ENCODE measurements around the gene CABLES1. TPM values are rescaled to one million over a fixed set of nuclear protein-coding genes. Genes with fewer than 3 reads are reported as not detected.

CABLES1 gene
- total RNA-seq, 1 donor from 2014 or later = 3.1 TPM

GRCh38 chr18:23159344-23159743 is 24.1 kb downstream of the CABLES1 start:
- Mint-ChIP-seq H3K36me3 (ENCODE audit: unreplicated experiment) (no peaks in the 10 kb centered on the region), H3K4me1 (ENCODE audit: low read depth, unreplicated experiment) (no peaks in the 10 kb centered on the region), H3K27me3 (ENCODE audit: unreplicated experiment) (no peaks in the 10 kb centered on the region), H3K9me3 (ENCODE audit: unreplicated experiment) (peaks cover 2% of the 10 kb centered on the region), H3K27ac (ENCODE audit: unreplicated experiment) (no peak overlapping the region), H3K4me3 (ENCODE audit: unreplicated experiment) (no peak overlapping the region)
- DNase-seq = no peak
- no peak for TF ChIP-seq CTCF (IDR thresholded peaks at IDR 0.05; ENCODE audit: partially characterized antibody, unreplicated experiment)

DNA sequence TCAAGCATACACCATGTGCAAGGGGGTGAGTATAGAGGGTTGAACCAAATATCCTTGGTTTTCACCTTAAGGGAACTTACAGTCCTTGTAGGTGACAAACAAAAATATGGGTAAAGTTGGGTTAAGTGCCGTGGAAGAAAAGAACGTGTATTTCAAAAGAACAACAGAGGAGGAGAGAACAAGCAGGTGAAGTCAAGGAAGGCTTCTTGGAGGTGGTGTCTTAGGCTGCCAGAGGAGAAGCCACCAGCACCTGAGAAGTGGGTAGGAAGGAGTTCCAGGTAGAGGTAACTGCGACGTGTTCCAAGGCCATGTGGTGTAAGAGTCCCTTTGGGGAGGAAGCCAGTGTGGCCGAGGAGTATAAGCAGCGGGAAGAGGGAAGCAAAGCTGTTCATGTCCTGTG is 27.2 kb downstream of the CABLES1 start:
- Mint-ChIP-seq H3K27ac (ENCODE audit: unreplicated experiment) (no peak overlapping the region), H3K36me3 (ENCODE audit: unreplicated experiment) (no peaks in the 10 kb centered on the region), H3K9me3 (ENCODE audit: unreplicated experiment) (peaks cover 2% of the 10 kb centered on the region), H3K27me3 (ENCODE audit: unreplicated experiment) (no peaks in the 10 kb centered on the region), H3K4me3 (ENCODE audit: unreplicated experiment) (no peak overlapping the region), H3K4me1 (ENCODE audit: low read depth, unreplicated experiment) (peaks cover 8% of the 10 kb centered on the region)
- TF ChIP-seq CTCF (IDR thresholded peaks at IDR 0.05; ENCODE audit: partially characterized antibody, unreplicated experiment) = no peak
- DNase-seq = no peak

- peaks cover 8% of the 10 kb centered on the region for H3K4me1 Mint-ChIP-seq (ENCODE audit: low read depth, unreplicated experiment)
- no peaks in the 10 kb centered on the region for H3K27me3 Mint-ChIP-seq (ENCODE audit: unreplicated experiment)
- no peak for TF ChIP-seq CTCF (IDR thresholded peaks at IDR 0.05; ENCODE audit: partially characterized antibody, unreplicated experiment)
- H3K27ac Mint-ChIP-seq (ENCODE audit: unreplicated experiment) = no peak overlapping the region
- no peaks in the 10 kb centered on the region for H3K36me3 Mint-ChIP-seq (ENCODE audit: unreplicated experiment)
- H3K9me3 Mint-ChIP-seq (ENCODE audit: unreplicated experiment) = peaks cover 2% of the 10 kb centered on the region
- DNase-seq = no peak
- no peak overlapping the region for H3K4me3 Mint-ChIP-seq (ENCODE audit: unreplicated experiment)
These were observed 28.7 kb downstream of the CABLES1 start for GRCh38 chr18:23163786-23164533.

DNA sequence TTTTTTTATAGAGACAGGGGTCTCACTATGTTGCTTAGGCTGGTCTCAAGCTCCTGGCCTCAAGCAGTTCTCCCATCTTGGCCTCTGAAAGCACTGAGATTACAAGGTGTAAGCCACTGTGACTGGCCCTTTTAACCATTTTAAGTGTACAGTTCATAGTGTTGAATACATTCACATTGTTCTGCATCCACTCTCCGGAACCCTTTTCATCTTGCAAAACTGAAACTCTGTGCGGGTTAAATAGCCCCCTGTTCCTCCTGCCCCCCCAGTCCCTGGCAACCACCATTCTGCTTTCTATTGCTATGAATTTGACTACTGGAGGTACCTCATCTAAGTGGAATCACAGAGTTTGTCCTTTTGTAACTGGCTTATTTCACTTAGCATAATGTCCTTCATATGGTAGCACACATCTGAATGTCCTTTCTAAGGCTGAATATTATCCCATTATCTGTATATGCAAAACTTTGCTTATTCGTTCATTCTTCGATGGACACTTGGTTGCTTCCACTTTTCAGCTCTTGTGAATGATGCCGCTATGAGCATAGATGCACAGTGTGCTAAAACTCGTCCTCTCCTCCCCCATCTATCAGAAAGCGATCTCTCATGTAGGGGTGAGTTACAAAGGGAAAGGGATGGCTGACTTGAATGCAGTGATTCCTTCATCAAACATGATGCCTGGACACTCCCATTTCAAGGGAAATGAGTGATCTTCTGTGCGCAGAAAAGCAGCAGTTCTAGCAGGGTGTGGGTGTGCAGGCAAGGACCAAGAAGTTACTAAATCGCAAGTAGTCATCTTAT is 30.2 kb downstream of the CABLES1 start:
- no peak for DNase-seq
- peaks cover 8% of the 10 kb centered on the region for H3K4me1 Mint-ChIP-seq (ENCODE audit: low read depth, unreplicated experiment)
- H3K9me3 Mint-ChIP-seq (ENCODE audit: unreplicated experiment) = peaks cover 2% of the 10 kb centered on the region
- H3K27me3 Mint-ChIP-seq (ENCODE audit: unreplicated experiment) = no peaks in the 10 kb centered on the region
- no peak overlapping the region for H3K27ac Mint-ChIP-seq (ENCODE audit: unreplicated experiment)
- no peaks in the 10 kb centered on the region for H3K36me3 Mint-ChIP-seq (ENCODE audit: unreplicated experiment)
- no peak overlapping the region for H3K4me3 Mint-ChIP-seq (ENCODE audit: unreplicated experiment)
- TF ChIP-seq CTCF (IDR thresholded peaks at IDR 0.05; ENCODE audit: partially characterized antibody, unreplicated experiment) = no peak

All from glutamatergic neuron (in vitro differentiated cells).